Mesenchymal stem cell (in vitro differentiated cells and primary cell): ENCODE data around the gene KRTAP12-3.
"Not testable (repeated sequence)": the region's sequence is repeated elsewhere in the genome, so short reads cannot be mapped to it uniquely, and the experiment has no call there.

Experiments
- DNase-seq: peaks from one replicate; pipeline ENCODE4 v3.0.0-alpha.2; 2013
- H2AFZ ChIP-seq: one replicate; pipeline ENCODE4 v1.6.1; 2013; ENCODE audit warnings: low read depth, mild to moderate bottlenecking, control low read depth, inconsistent platforms, low read length, moderate library complexity
- H2AK5ac ChIP-seq: 2 replicates; pipeline ENCODE4 v1.6.1; 2013; ENCODE audit warnings: low read length, moderate library complexity, mild to moderate bottlenecking, inconsistent platforms; ENCODE audit not compliant: severe bottlenecking
- H2BK120ac ChIP-seq: one replicate; pipeline ENCODE4 v1.6.1; 2013; ENCODE audit warnings: low read depth, mild to moderate bottlenecking, inconsistent platforms, low read length, moderate library complexity
- H2BK12ac ChIP-seq, 2 experiments: one replicate each; pipeline ENCODE4 v1.6.1; 2013; ENCODE audit warnings: inconsistent platforms in 2 of 2, low read length in 2 of 2, mild to moderate bottlenecking in 2 of 2, moderate library complexity in 2 of 2, control low read depth in 1 of 2
- H2BK15ac ChIP-seq: one replicate; pipeline ENCODE4 v1.6.1; 2013; ENCODE audit warnings: mild to moderate bottlenecking, low read depth, inconsistent platforms; ENCODE audit not compliant: poor library complexity, severe bottlenecking
- H2BK5ac ChIP-seq: 2 replicates; pipeline ENCODE4 v1.6.1; 2013; ENCODE audit warnings: low read depth, mild to moderate bottlenecking, low read length, control low read depth, inconsistent platforms; ENCODE audit not compliant: poor library complexity, severe bottlenecking
- H3K14ac ChIP-seq, 2 experiments: one replicate each; pipeline ENCODE4 v1.6.1; 2013; ENCODE audit warnings: inconsistent platforms in 2 of 2, low read length in 2 of 2, control low read depth in 1 of 2, mild to moderate bottlenecking in 1 of 2, moderate library complexity in 1 of 2
- H3K18ac ChIP-seq, 2 experiments: one replicate each; pipeline ENCODE4 v1.6.1; 2013; ENCODE audit warnings: inconsistent platforms in 2 of 2, low read length in 2 of 2, control low read depth in 1 of 2, low read depth in 1 of 2, mild to moderate bottlenecking in 1 of 2
- H3K23ac ChIP-seq, 2 experiments: one replicate each; pipeline ENCODE4 v1.6.1; 2013; ENCODE audit warnings: inconsistent platforms in 2 of 2, low read length in 2 of 2, mild to moderate bottlenecking in 2 of 2, moderate library complexity in 2 of 2, control low read depth in 1 of 2
- H3K27ac ChIP-seq: 2 replicates; pipeline ENCODE4 v1.5.1; 2013; ENCODE audit warnings: mild to moderate bottlenecking, moderate library complexity, low read length, control low read depth, inconsistent platforms; ENCODE audit not compliant: poor library complexity, severe bottlenecking
- H3K27me3 ChIP-seq, 2 experiments: 2 replicates each; pipeline versions ENCODE4 v1.6.1 to v1.7.0; 2013; ENCODE audit warnings: low read length in 2 of 2, mild to moderate bottlenecking in 2 of 2, moderate library complexity in 2 of 2, control low read depth in 1 of 2, inconsistent platforms in 1 of 2; ENCODE audit not compliant: control insufficient read depth in 1 of 2, insufficient read depth in 1 of 2
- H3K36me3 ChIP-seq, 2 experiments: 2 replicates each; pipeline versions ENCODE4 v1.6.1 to v1.7.0; 2013; ENCODE audit warnings: low read length in 2 of 2, control low read depth in 1 of 2, inconsistent platforms in 1 of 2, low read depth in 1 of 2, mild to moderate bottlenecking in 1 of 2; ENCODE audit not compliant: insufficient read depth in 2 of 2, control insufficient read depth in 1 of 2
- H3K4ac ChIP-seq, 2 experiments: one replicate each; pipeline ENCODE4 v1.6.1; 2013; ENCODE audit warnings: inconsistent platforms in 2 of 2, low read length in 2 of 2, mild to moderate bottlenecking in 2 of 2, moderate library complexity in 2 of 2, control low read depth in 1 of 2, low read depth in 1 of 2
- H3K4me1 ChIP-seq: 2 replicates; pipeline ENCODE4 v1.6.1; 2013; ENCODE audit warnings: low read depth, low read length, control low read depth; ENCODE audit not compliant: control insufficient read depth, insufficient read depth
- H3K4me2 ChIP-seq: 2 replicates; pipeline ENCODE4 v1.6.1; 2013; ENCODE audit warnings: low read length, mild to moderate bottlenecking, inconsistent platforms; ENCODE audit not compliant: poor library complexity, severe bottlenecking
- H3K4me3 ChIP-seq, 2 experiments: 2 replicates each; pipeline versions ENCODE4 v1.5.1 to v1.7.0; 2013; ENCODE audit warnings: low read length in 2 of 2, mild to moderate bottlenecking in 2 of 2, control low read depth in 1 of 2, low read depth in 1 of 2; ENCODE audit not compliant: insufficient read depth in 1 of 2
- H3K79me1 ChIP-seq: replicated peaks from 2 replicates; pipeline ENCODE4 v1.6.1; 2013; ENCODE audit warnings: mild to moderate bottlenecking, control low read depth, low read length, inconsistent platforms; ENCODE audit not compliant: poor library complexity, severe bottlenecking
- H3K9ac ChIP-seq: 2 replicates; pipeline ENCODE4 v1.7.0; 2013; ENCODE audit warnings: mild to moderate bottlenecking, low read length, moderate library complexity
- H3K9me3 ChIP-seq: 2 replicates; pipeline ENCODE4 v1.7.0; 2013; ENCODE audit warnings: mild to moderate bottlenecking, low read length; ENCODE audit not compliant: control insufficient read depth
- H4K8ac ChIP-seq: one replicate; pipeline ENCODE4 v1.6.1; 2013; ENCODE audit warnings: inconsistent platforms, mild to moderate bottlenecking, low read length, moderate library complexity
- H4K91ac ChIP-seq: one replicate; pipeline ENCODE4 v1.6.1; 2013; ENCODE audit warnings: mild to moderate bottlenecking, low read length, inconsistent platforms
- WGBS: methylation state at CpG from one replicate; pipeline ENCODE4 v1.1.7; 2013; ENCODE audit warnings: mixed read lengths; 5-methylcytosine and 5-hydroxymethylcytosine counted together

KRTAP12-3 gene

DNA sequence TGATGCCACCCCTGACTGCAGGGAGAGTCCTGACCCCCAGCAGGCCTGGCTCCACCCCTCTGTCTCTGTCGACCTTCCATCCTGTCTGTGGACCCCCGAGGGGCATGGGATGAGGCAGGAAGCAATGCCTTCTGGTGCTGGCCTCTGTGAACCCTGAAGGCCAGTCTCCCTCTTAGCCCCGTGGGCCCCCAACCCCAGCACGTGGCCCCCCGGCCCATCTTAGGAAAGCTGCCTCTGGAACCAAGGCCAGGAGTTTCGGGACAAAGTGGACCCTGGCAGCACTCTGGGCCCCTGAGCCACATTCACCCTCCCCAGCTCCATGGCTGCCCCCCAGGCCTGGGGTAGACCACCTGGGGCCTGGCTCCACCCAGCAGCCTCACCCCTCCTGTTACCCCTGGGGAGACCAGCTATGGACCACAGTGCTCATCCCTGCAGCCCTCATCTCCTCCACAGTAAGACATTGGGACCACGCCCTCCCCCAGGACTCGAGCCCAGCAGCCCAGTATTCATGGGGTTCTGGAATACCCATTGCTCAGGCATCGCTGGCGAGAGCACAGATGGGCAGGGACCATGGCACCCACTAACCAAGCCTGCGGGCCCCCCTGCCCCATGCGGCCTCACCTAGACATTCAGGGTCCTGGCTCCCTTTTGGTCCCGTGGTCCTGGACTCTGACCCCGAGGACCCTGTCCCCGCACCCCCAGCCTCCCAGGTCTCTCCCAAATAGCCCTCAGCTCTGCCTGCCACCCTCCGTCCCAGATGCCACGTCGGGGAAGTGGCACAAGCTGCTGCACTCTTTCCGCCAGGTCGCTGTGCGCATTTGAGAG, 19.0 kb upstream of the KRTAP12-3 start:
- not testable (repeated sequence) for H3K36me3 ChIP-seq, H2AFZ ChIP-seq, H3K4me3 ChIP-seq, H3K23ac ChIP-seq, H3K4me1 ChIP-seq, H3K27ac ChIP-seq, H4K91ac ChIP-seq, H2BK15ac ChIP-seq, H2BK120ac ChIP-seq, H3K4ac ChIP-seq, H4K8ac ChIP-seq, H3K14ac ChIP-seq, DNase-seq, H2BK5ac ChIP-seq, H3K18ac ChIP-seq, H3K9ac ChIP-seq, H2BK12ac ChIP-seq, H3K79me1 ChIP-seq, H3K4me2 ChIP-seq, H2AK5ac ChIP-seq
- Histone ChIP-seq H3K9me3 (peaks cover 37% of the 10 kb centered on the region), H3K27me3 (peaks cover 0 to 14% of the 10 kb centered on the region in 2 experiments)
- WGBS, result 90% methylated on average over 15 of the region's 21 CpGs

DNA sequence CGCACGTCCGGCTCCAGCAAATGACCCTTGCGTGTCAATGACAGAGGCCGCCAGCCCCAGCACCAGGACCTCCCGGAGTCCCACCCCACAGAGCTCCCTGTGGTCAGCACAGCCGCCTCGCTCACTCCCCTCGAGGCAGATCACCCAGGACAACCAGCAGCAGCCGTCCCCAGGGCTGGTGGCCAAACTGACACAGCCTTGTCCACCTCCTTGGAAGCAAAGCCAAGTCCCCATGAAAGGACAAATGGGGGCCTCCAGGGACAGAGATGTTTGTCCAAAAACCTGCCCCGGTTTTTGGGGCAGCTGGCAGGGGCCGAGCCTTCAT, 18.4 kb upstream of the KRTAP12-3 start:
- no peak overlapping the region for H4K8ac ChIP-seq
- no peak overlapping the region for H2BK120ac ChIP-seq
- no peak overlapping the region for H2BK15ac ChIP-seq
- no peaks in the 10 kb centered on the region for H3K4me1 ChIP-seq
- H4K91ac ChIP-seq, result no peak overlapping the region
- no peak overlapping the region for H2AK5ac ChIP-seq
- no peak overlapping the region for H2AFZ ChIP-seq
- no peaks in the 10 kb centered on the region for H3K36me3 ChIP-seq
- H2BK5ac ChIP-seq, result no peak overlapping the region
- no peak overlapping the region for H3K23ac ChIP-seq
- no peak overlapping the region for H3K4me2 ChIP-seq
- no peak overlapping the region for H3K27ac ChIP-seq
- H3K9me3 ChIP-seq, result peaks cover 40% of the 10 kb centered on the region
- no peak overlapping the region for H3K9ac ChIP-seq
- peaks cover 0 to 14% of the 10 kb centered on the region in 2 experiments for H3K27me3 ChIP-seq
- H3K18ac ChIP-seq, result no peak overlapping the region
- 87% methylated on average over 12 of the region's 12 CpGs for WGBS
- no peak overlapping the region for H3K4ac ChIP-seq
- H2BK12ac ChIP-seq, result no peak overlapping the region
- no peak overlapping the region for H3K4me3 ChIP-seq
- H3K79me1 ChIP-seq, result no peaks in the 10 kb centered on the region
- H3K14ac ChIP-seq, result no peak overlapping the region
- DNase-seq, result no peak

DNA sequence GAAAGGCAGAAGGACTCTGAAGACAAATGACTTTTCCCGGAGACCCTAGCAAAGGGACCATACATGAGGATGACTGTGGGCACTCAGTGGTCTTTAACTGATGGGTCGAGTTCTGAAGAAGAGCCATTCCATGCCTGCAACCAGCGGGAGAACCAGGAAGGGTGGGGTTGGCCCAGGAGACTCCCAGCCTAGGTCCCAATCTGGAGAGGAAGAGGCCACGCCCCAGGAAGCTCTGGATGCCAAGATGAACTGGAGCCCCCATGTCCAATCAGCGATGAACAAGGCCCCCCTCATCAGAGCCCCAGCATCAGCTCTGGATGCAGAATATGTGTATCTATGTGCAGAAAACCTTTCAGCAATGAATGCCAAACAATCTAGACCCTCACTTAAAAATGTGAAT, 17.0 kb upstream of the KRTAP12-3 start:
- H3K14ac ChIP-seq, result no peak overlapping the region
- H4K91ac ChIP-seq, result no peak overlapping the region
- no peak overlapping the region for H3K23ac ChIP-seq
- no peak overlapping the region for H2BK15ac ChIP-seq
- H2BK12ac ChIP-seq, result no peak overlapping the region
- H3K4me1 ChIP-seq, result no peaks in the 10 kb centered on the region
- H3K79me1 ChIP-seq, result no peaks in the 10 kb centered on the region
- DNase-seq, result no peak
- no peak overlapping the region for H2AFZ ChIP-seq
- no peak overlapping the region for H2BK5ac ChIP-seq
- H3K4me2 ChIP-seq, result no peak overlapping the region
- peaks cover 46% of the 10 kb centered on the region for H3K9me3 ChIP-seq
- no peak overlapping the region for H3K4ac ChIP-seq
- no peak overlapping the region for H3K4me3 ChIP-seq
- no peak overlapping the region for H3K27ac ChIP-seq
- H2BK120ac ChIP-seq, result no peak overlapping the region
- no peak overlapping the region for H4K8ac ChIP-seq
- no peak overlapping the region for H2AK5ac ChIP-seq
- peaks cover 0 to 14% of the 10 kb centered on the region in 2 experiments for H3K27me3 ChIP-seq
- no peak overlapping the region for H3K18ac ChIP-seq
- 59% methylated on average over 4 of the region's 5 CpGs for WGBS
- no peak overlapping the region for H3K9ac ChIP-seq
- H3K36me3 ChIP-seq, result no peaks in the 10 kb centered on the region

DNA sequence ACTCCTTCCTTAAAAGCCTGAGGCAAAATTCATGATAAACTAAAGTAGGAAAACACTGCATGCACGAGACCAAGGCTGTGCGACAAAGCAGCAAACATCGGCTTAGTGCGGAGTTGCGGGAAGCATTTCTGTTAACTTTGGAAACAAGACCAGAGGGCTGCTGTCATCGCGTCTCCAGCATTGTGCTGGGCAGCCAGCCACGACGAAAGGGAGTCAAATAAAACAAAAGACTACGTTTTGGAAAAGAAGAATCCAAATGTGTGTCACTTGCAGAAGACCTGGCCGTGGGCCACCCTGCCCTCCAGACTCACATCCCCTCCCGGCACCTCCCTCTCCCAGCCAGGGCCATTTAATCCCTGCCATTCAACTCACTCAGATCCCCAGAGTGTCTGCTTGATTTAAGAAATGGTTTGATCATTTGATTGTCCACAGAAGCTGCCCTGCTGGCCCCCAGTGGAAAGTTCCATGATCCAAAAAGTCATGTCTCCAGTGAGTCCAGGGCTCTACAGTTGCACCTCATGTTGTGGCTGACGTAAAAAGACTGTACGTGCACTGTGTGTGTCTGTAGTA, 13.9 kb upstream of the KRTAP12-3 start:
- no peak overlapping the region for H2BK5ac ChIP-seq
- no peak overlapping the region for H4K91ac ChIP-seq
- no peak overlapping the region for H3K14ac ChIP-seq
- DNase-seq, result no peak
- H3K23ac ChIP-seq, result no peak overlapping the region
- no peak overlapping the region for H2BK15ac ChIP-seq
- no peak overlapping the region for H3K4me3 ChIP-seq
- no peaks in the 10 kb centered on the region for H3K36me3 ChIP-seq
- no peak overlapping the region for H3K27ac ChIP-seq
- no peak overlapping the region for H3K9ac ChIP-seq
- no peak overlapping the region for H4K8ac ChIP-seq
- no peaks in the 10 kb centered on the region for H3K79me1 ChIP-seq
- peaks cover 3 to 10% of the 10 kb centered on the region in 2 experiments for H3K27me3 ChIP-seq
- H2BK12ac ChIP-seq, result no peak overlapping the region
- H3K4me2 ChIP-seq, result no peak overlapping the region
- WGBS, result 77% methylated on average over 13 of the region's 14 CpGs
- H3K18ac ChIP-seq, result no peak overlapping the region
- no peaks in the 10 kb centered on the region for H3K4me1 ChIP-seq
- peaks cover 46% of the 10 kb centered on the region for H3K9me3 ChIP-seq
- H2BK120ac ChIP-seq, result no peak overlapping the region
- no peak overlapping the region for H2AFZ ChIP-seq
- no peak overlapping the region for H2AK5ac ChIP-seq
- no peak overlapping the region for H3K4ac ChIP-seq
